ENCODE data around the gene NKX2-1.

GRCh38 chr14:36495666-36496065, 24.4 kb downstream of the NKX2-1 start:
- TF ChIP-seq TAF1 (IDR thresholded peaks at IDR 0.05; ENCODE audit: borderline replicate concordance, insufficient read depth, low read length) (no peak), SIN3A (IDR thresholded peaks at IDR 0.05; ENCODE audit: borderline replicate concordance, insufficient read depth, low read length) (no peak), POLR2AphosphoS5 (IDR thresholded peaks at IDR 0.05; ENCODE audit: low read depth, low read length) (no peak), REST (IDR thresholded peaks at IDR 0.05; ENCODE audit: insufficient read depth in 1 of 2, low read depth in 2 of 2, low read length in 2 of 2) (no peak)

All from PFSK-1 (cell line).